GM23248 (cell line): Measurements from ENCODE around the gene NEK4. TPM values are rescaled to one million over a fixed set of nuclear protein-coding genes. Genes with fewer than 3 reads are reported as not detected.

ENCODE experiments used
- DNase-seq: peaks from one replicate; pipeline ENCODE4 v3.0.0-alpha.2; 2015
- H2AFZ ChIP-seq: fragments of 200-600 bp; sonication (generic); 2 replicates; pipeline ENCODE4 v1.6.1; 2016; ENCODE audit warnings: antibody characterized with exemption
- H3F3A ChIP-seq: fragments of 200-600 bp; sonication (generic); 2 replicates; pipeline ENCODE4 v1.6.1; 2016; ENCODE audit warnings: mild to moderate bottlenecking, antibody characterized with exemption, mixed run types; ENCODE audit not compliant: insufficient read depth
- H3K27ac ChIP-seq: fragments of 200-600 bp; sonication (generic); 2 replicates; pipeline ENCODE4 v1.5.1; 2016; ENCODE audit warnings: mild to moderate bottlenecking
- H3K27me3 ChIP-seq: fragments of 200-600 bp; sonication (generic); replicated peaks from 2 replicates; pipeline ENCODE4 v1.6.1; 2016; ENCODE audit warnings: mild to moderate bottlenecking; ENCODE audit not compliant: insufficient read depth
- H3K36me3 ChIP-seq: fragments of 200-600 bp; sonication (generic); 2 replicates; pipeline ENCODE4 v1.6.1; 2016; ENCODE audit warnings: low read depth, mild to moderate bottlenecking
- H3K4me1 ChIP-seq: fragments of 200-600 bp; sonication (generic); 2 replicates; pipeline ENCODE4 v1.6.1; 2016; ENCODE audit warnings: mild to moderate bottlenecking; ENCODE audit not compliant: insufficient read depth
- H3K4me2 ChIP-seq: fragments of 200-600 bp; sonication (generic); one replicate; pipeline ENCODE4 v1.6.1; 2016; ENCODE audit warnings: mild to moderate bottlenecking; ENCODE audit not compliant: unreplicated experiment
- H3K4me3 ChIP-seq: fragments of 200-600 bp; sonication (generic); 2 replicates; pipeline ENCODE4 v1.5.1; 2016; ENCODE audit warnings: mild to moderate bottlenecking
- H3K79me2 ChIP-seq: fragments of 200-600 bp; sonication (generic); 2 replicates; pipeline ENCODE4 v1.6.1; 2016; ENCODE audit warnings: mild to moderate bottlenecking; ENCODE audit not compliant: insufficient read depth
- H3K9ac ChIP-seq: fragments of 200-600 bp; sonication (generic); 2 replicates; pipeline ENCODE4 v1.6.1; 2016; ENCODE audit warnings: mild to moderate bottlenecking
- H3K9me2 ChIP-seq: fragments of 200-600 bp; sonication (generic); 2 replicates; pipeline ENCODE4 v1.6.1; 2016; ENCODE audit warnings: mixed run types, mild to moderate bottlenecking, moderate library complexity; ENCODE audit not compliant: insufficient read depth
- H3K9me3 ChIP-seq: fragments of 200-600 bp; sonication (generic); one replicate; pipeline ENCODE4 v1.6.1; 2017; ENCODE audit warnings: low read depth
- H4K20me1 ChIP-seq: fragments of 200-600 bp; sonication (generic); 2 replicates; pipeline ENCODE4 v1.6.0; 2016; ENCODE audit not compliant: insufficient read depth
- EZH2 ChIP-seq: fragments of 200-600 bp; sonication (generic); IDR thresholded peaks from 2 replicates; pipeline ENCODE4 v1.6.1; 2018; ENCODE audit warnings: antibody characterized with exemption, mild to moderate bottlenecking; ENCODE audit not compliant: insufficient read depth, poor library complexity, severe bottlenecking
- EZH2phosphoT487 ChIP-seq: fragments of 200-600 bp; sonication (generic); IDR thresholded peaks from 2 replicates; pipeline ENCODE4 v1.6.1; 2018; ENCODE audit warnings: antibody characterized with exemption, moderate library complexity, mild to moderate bottlenecking, low read depth; ENCODE audit not compliant: insufficient read depth
- WGBS, 2 experiments: methylation state at CpG; one replicate each; pipeline ENCODE4 v1.1.6; 2015 to 2017; ENCODE audit warnings: low lambda C conversion rate in 2 of 2, low coverage in 1 of 2; ENCODE audit errors: missing lambda C conversion rate in 2 of 2; 5-methylcytosine and 5-hydroxymethylcytosine counted together
- in situ Hi-C: fragments of 300-500 bp; cut with MboI; formaldehyde crosslinking; loops from 2 replicates; pipeline ENCODE4 v1.15.0; 2020
- polyA plus RNA-seq: library from polyadenylated mRNA; unstranded; fragments of >200 nt; fragmentation: Nextera tagmentation; extraction: Ambion mirVana; gene quantifications from 2 replicates; pipeline ENCODE4 v1.2.1, GENCODE V29; 2016
- total RNA-seq: library from RNA; depleted of rRNA; stranded (reverse); fragments of >200 nt; shearing (Covaris generic); gene quantifications from 2 replicates; pipeline ENCODE4 v1.2.3, GENCODE V29; 2014

Gene NEK4
- total and polyA plus RNA-seq, 2 experiments from 2014 or later: 8.4 to 15.8 TPM

GRCh38 chr3:52771334-52771681 lies 568 bp upstream of the NEK4 start:
- Histone ChIP-seq H3K4me3 (peak overlapping the region; percentile 82), H2AFZ (peak overlapping the region; percentile 98)

GRCh38 chr3:52769786-52770455 lies 819 bp downstream of the NEK4 start:
- Histone ChIP-seq H3K36me3 (peaks cover 11% of the 10 kb centered on the region), H3K9ac (peak overlapping the region; percentile 77), H3K9me3 (no peaks in the 10 kb centered on the region), H3K4me1 (peaks cover 5% of the 10 kb centered on the region; the same call in 1 of the 2 replicates), H3K27me3 (no peaks in the 10 kb centered on the region), H3K4me2 (peak overlapping the region; percentile 91), H3K27ac (no peak overlapping the region), H2AFZ (peak overlapping the region; percentile 98), H3K9me2 (no peaks in the 10 kb centered on the region), H3K4me3 (peak overlapping the region; percentile 82), H3F3A (no peaks in the 10 kb centered on the region), H4K20me1 (no peaks in the 10 kb centered on the region), H3K79me2 (peaks cover 24% of the 10 kb centered on the region; the same call in 1 of the 2 replicates)
- DNase-seq: peak; percentile 31
- in situ Hi-C loops: no loop called here
- TF ChIP-seq EZH2 (no peak), EZH2phosphoT487 (no peak)
- WGBS, 2 experiments: 15 to 16% methylated on average over 13 of the region's 13 CpGs

More at GRCh38 chr3:52771334-52771681, 568 bp upstream of the NEK4 start:
- Histone ChIP-seq H3K9me3 (no peaks in the 10 kb centered on the region), H3K27ac (peak overlapping the region; percentile 29), H3K4me1 (peaks cover 5% of the 10 kb centered on the region; the same call in 1 of the 2 replicates), H3K27me3 (no peaks in the 10 kb centered on the region), H3F3A (no peaks in the 10 kb centered on the region), H3K79me2 (peaks cover 24% of the 10 kb centered on the region; the same call in 1 of the 2 replicates), H3K9ac (peak overlapping the region; percentile 77), H3K36me3 (0 out of 2 replicates have a peak, but pooled peaks cover under 1% of the 10 kb centered on the region), H3K4me2 (peak overlapping the region; percentile 85), H4K20me1 (no peaks in the 10 kb centered on the region), H3K9me2 (no peaks in the 10 kb centered on the region)
- in situ Hi-C loops: no loop called here
- no peak for DNase-seq
- WGBS, 2 experiments: 38 to 40% methylated on average over 5 of the region's 5 CpGs
- TF ChIP-seq EZH2phosphoT487 (no peak), EZH2 (no peak)

- Histone ChIP-seq H2AFZ (no peak overlapping the region), H3K9me2 (no peaks in the 10 kb centered on the region), H3K27me3 (no peaks in the 10 kb centered on the region), H3K4me1 (no peaks in the 10 kb centered on the region), H3K4me2 (no peak overlapping the region), H3K27ac (no peak overlapping the region), H3K9ac (no peak overlapping the region), H3K36me3 (peaks cover 40% of the 10 kb centered on the region), H4K20me1 (no peaks in the 10 kb centered on the region), H3K4me3 (no peak overlapping the region), H3K79me2 (0 out of 2 replicates have a peak, but pooled peaks cover 2% of the 10 kb centered on the region), H3K9me3 (no peaks in the 10 kb centered on the region), H3F3A (no peaks in the 10 kb centered on the region)
- DNase-seq: peak; percentile 32
- TF ChIP-seq EZH2phosphoT487: no peak
- TF ChIP-seq EZH2: no peak
- WGBS, 2 experiments: 98 to 100% methylated on average over 2 of the region's 2 CpGs
- in situ Hi-C loops: no loop called here
Observed at GRCh38 chr3:52763466-52763865, 7.3 kb downstream of the NEK4 start.

GRCh38 chr3:52756141-52756540 lies 14.6 kb downstream of the NEK4 start:
- no peak for TF ChIP-seq EZH2phosphoT487
- TF ChIP-seq EZH2: no peak
- Histone ChIP-seq H3K27ac (no peak overlapping the region), H3K27me3 (no peaks in the 10 kb centered on the region), H3K4me1 (0 out of 2 replicates have a peak, but pooled peaks cover 2% of the 10 kb centered on the region), H4K20me1 (no peaks in the 10 kb centered on the region), H3F3A (no peaks in the 10 kb centered on the region), H3K9me3 (no peaks in the 10 kb centered on the region), H3K9ac (no peak overlapping the region), H3K9me2 (no peaks in the 10 kb centered on the region), H2AFZ (no peak overlapping the region), H3K4me3 (no peak overlapping the region), H3K79me2 (no peaks in the 10 kb centered on the region), H3K4me2 (no peak overlapping the region), H3K36me3 (peaks cover 13% of the 10 kb centered on the region)
- no peak for DNase-seq
- WGBS, 2 experiments: 46 to 59% methylated on average over 1 of the region's 1 CpG
- in situ Hi-C loops: no loop called here
